ENCODE data around the gene SLC2A1.

SLC2A1 gene

DNA sequence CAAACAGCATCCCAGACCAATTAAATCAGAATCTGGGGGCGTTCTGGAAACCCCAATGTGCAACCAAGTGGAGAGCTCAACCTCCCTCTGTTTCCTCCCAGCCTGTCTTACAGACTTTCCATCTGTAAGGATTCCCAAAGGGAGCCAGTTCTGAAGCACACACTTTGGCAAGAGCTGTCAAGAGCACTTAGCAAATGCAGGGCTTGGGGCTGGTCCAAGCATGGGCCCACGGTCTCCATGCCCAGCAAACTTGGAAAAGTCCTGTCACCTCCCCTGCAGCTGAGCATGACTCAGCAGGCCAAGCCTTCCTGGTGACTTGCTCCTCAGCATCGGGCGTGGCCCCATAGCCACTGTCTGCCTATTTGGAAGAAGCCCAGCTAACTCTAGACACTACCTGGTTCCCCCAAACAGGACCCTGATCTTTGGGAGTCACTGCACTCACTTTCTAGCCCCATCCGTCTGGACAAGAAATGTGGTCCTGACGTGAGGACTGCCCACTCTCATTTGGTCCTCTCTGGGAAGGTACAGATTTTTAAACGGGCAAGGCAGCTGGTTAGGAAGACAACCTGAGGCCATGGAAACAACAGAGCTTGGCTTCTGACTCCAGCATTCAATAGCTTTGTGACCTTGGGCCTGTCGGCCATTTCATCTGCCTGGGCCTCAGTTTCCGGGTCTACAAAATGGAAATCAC lies 16.9 kb downstream of the SLC2A1 start (continued):
- TF ChIP-seq ZNF660 (tag by site-specific recombination; IDR thresholded peaks at IDR 0.05) (0 out of 2 replicates have a peak, but pooled peaks have one; percentile 15), ZNF350 (tag by site-specific recombination; IDR thresholded peaks at IDR 0.05) (no peak), KLF1 (tag by site-specific recombination; IDR thresholded peaks at IDR 0.05) (peak; percentile 73), ZFHX2 (tag by site-specific recombination; conservative IDR thresholded peaks at IDR 0.05) (peak; percentile 53), ZFP69B (tag by site-specific recombination; IDR thresholded peaks at IDR 0.05) (peak; percentile 95)
- TF ChIP-seq, protein P1, sequence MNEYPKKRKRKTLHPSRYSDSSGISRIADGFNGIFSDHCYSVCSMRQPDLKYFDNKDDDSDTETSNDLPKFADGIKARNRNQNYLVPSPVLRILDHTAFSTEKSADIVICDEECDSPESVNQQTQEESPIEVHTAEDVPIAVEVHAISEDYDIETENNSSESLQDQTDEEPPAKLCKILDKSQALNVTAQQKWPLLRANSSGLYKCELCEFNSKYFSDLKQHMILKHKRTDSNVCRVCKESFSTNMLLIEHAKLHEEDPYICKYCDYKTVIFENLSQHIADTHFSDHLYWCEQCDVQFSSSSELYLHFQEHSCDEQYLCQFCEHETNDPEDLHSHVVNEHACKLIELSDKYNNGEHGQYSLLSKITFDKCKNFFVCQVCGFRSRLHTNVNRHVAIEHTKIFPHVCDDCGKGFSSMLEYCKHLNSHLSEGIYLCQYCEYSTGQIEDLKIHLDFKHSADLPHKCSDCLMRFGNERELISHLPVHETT (tag by site-specific recombination; IDR thresholded peaks at IDR 0.05) = peak; percentile 26; the same call in 1 of the 2 replicates

DNA sequence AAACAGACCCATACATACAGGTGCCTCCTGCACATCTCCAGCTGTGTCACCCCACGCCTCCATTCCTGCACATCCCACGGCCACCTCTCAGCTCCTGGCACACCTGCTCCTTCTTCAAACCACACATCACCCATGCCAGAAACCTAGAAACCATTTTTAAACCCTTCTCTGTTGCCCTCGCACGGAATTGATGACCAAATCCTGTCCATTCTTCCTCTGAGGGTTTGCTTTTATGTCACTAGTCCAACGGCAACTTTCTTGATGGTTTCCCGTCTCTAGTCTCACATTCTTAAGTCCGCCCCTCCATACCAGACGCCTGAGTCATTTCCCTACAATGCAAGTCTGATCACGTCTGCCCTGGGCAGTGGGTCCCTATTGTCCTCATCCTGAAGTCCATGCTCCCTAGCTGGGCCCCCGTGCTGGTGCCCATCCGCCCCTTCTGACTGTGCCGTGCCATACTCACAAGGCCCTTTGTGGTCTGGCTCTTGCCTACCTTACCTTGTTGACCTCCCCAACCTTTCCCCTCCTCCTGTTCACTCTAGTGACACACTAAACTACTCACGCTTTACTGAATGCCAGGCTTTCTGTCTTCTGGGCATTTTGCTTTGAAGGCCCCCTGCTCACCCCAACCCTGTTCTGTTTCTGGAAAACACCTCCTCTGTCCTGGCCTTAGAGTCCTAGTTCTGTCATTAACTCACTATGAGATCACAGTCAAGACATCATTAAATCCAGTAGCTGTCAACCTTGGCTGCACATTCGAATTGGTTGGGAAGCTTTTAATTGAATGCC lies 17.6 kb downstream of the SLC2A1 start:
- peaks cover 11 to 68% of the 10 kb centered on the region in 2 experiments; a peak in 2 of 3 replicates for H3K36me3 ChIP-seq (ENCODE audit: control insufficient read depth in 2 of 2, insufficient read depth in 1 of 2, low read length in 2 of 2)
- H3K9me3 ChIP-seq (ENCODE audit: control insufficient read depth, insufficient read depth, low read depth, low read length) = no peaks in the 10 kb centered on the region
- no peak overlapping the region for H3K4me3 ChIP-seq (ENCODE audit: low read depth, low read length)
- ChIA-PET CTCF (interaction anchor here (0.5 to 1.7 kb wide), 4 partner anchors 16 to 133 kb away, joined by 3 to 6 read pairs (median 4); no protein-coding TSS in a partner anchor), POLR2A (interaction anchor here (1.2 kb wide), 1 partner anchor 17 kb away, joined by 4 read pairs; no protein-coding TSS in a partner anchor)
- no peak overlapping the region for H3K27ac ChIP-seq (ENCODE audit: extremely low read depth, low read depth, low read length)
- no peaks in the 10 kb centered on the region for H3K4me1 ChIP-seq (ENCODE audit: control insufficient read depth, insufficient read depth, low read length)
- no peak; the same call in 1 of the 2 replicates for TF ChIP-seq ZNF394 (tag by site-specific recombination; IDR thresholded peaks at IDR 0.05; ENCODE audit: borderline replicate concordance)
- peak; percentile 45; the same call in 1 of the 2 replicates for TF ChIP-seq ZFP37 (tag by site-specific recombination; IDR thresholded peaks at IDR 0.05)
- peak; percentile 43 for TF ChIP-seq ZNF366 (tag by site-specific recombination; conservative IDR thresholded peaks at IDR 0.05)
- TF ChIP-seq SP7 (tag by site-specific recombination; IDR thresholded peaks at IDR 0.05) = peak; percentile 73
- TF ChIP-seq, protein P2, sequence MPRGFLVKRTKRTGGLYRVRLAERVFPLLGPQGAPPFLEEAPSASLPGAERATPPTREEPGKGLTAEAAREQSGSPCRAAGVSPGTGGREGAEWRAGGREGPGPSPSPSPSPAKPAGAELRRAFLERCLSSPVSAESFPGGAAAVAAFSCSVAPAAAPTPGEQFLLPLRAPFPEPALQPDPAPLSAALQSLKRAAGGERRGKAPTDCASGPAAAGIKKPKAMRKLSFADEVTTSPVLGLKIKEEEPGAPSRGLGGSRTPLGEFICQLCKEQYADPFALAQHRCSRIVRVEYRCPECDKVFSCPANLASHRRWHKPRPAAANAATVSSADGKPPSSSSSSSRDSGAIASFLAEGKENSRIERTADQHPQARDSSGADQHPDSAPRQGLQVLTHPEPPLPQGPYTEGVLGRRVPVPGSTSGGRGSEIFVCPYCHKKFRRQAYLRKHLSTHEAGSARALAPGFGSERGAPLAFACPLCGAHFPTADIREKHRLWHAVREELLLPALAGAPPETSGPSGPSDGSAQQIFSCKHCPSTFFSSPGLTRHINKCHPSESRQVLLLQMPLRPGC (tag by site-specific recombination; IDR thresholded peaks at IDR 0.05) = 0 out of 2 replicates have a peak, but pooled peaks have one; percentile 29
- peak; percentile 47; the same call in 1 of the 2 replicates for TF ChIP-seq KLF10 (tag by site-specific recombination; IDR thresholded peaks at IDR 0.05)
- peak; percentile 46; the same call in 1 of the 2 replicates for TF ChIP-seq KLF17 (tag by site-specific recombination; IDR thresholded peaks at IDR 0.05)
- TF ChIP-seq ZNF629 (tag by site-specific recombination; IDR thresholded peaks at IDR 0.05) = peak; percentile 78
- TF ChIP-seq, protein P3, sequence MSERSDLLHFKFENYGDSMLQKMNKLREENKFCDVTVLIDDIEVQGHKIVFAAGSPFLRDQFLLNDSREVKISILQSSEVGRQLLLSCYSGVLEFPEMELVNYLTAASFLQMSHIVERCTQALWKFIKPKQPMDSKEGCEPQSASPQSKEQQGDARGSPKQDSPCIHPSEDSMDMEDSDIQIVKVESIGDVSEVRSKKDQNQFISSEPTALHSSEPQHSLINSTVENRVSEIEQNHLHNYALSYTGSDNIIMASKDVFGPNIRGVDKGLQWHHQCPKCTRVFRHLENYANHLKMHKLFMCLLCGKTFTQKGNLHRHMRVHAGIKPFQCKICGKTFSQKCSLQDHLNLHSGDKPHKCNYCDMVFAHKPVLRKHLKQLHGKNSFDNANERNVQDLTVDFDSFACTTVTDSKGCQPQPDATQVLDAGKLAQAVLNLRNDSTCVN (tag by site-specific recombination; optimal IDR thresholded peaks at IDR 0.05) = peak; percentile 14
- TF ChIP-seq, protein P4, sequence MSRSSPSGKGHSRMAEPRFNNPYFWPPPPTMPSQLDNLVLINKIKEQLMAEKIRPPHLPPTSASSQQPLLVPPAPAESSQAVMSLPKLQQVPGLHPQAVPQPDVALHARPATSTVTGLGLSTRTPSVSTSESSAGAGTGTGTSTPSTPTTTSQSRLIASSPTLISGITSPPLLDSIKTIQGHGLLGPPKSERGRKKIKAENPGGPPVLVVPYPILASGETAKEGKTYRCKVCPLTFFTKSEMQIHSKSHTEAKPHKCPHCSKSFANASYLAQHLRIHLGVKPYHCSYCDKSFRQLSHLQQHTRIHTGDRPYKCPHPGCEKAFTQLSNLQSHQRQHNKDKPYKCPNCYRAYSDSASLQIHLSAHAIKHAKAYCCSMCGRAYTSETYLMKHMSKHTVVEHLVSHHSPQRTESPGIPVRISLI (tag by site-specific recombination; IDR thresholded peaks at IDR 0.05) = no peak
- peak; percentile 94 for TF ChIP-seq HIC1 (tag by site-specific recombination; IDR thresholded peaks at IDR 0.05)
- TF ChIP-seq ZEB2 (tag by site-specific recombination; IDR thresholded peaks at IDR 0.05) = peak; percentile 62; the same call in 1 of the 2 replicates
- TF ChIP-seq, protein P5, sequence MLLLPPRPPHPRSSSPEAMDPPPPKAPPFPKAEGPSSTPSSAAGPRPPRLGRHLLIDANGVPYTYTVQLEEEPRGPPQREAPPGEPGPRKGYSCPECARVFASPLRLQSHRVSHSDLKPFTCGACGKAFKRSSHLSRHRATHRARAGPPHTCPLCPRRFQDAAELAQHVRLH (tag by site-specific recombination; IDR thresholded peaks at IDR 0.05) = no peak
- TF ChIP-seq ZNF600 (tag by site-specific recombination; IDR thresholded peaks at IDR 0.05) = peak; percentile 50; the same call in 1 of the 2 replicates
- 0 out of 2 replicates have a peak, but pooled peaks have one; percentile 18 for TF ChIP-seq SP3 (tag by site-specific recombination; IDR thresholded peaks at IDR 0.05)
- TF ChIP-seq EGR2 (tag by site-specific recombination; IDR thresholded peaks at IDR 0.05; ENCODE audit: low read depth) = peak; percentile 50; the same call in 1 of the 2 replicates
- TF ChIP-seq, protein P1 (tag by site-specific recombination; IDR thresholded peaks at IDR 0.05) = 0 out of 2 replicates have a peak, but pooled peaks have one; percentile 21
